Right lung (tissue), 5 donors: Measurements from ENCODE around the gene RPRD2. TPM values are rescaled to one million over a fixed set of nuclear protein-coding genes. Genes with fewer than 3 reads are reported as not detected.

ENCODE experiments used
- DNase-seq, 2 donors: peaks; one replicate each; pipeline ENCODE4 v3.0.0-alpha.2; 2013
- polyA plus RNA-seq, 5 donors: library from polyadenylated mRNA; unstranded; fragments of 120-200 nt; gene quantifications; one replicate each; pipeline versions ENCODE4 v1.2.1 to v1.2.3, GENCODE V29; 2013; ENCODE audit warnings: inconsistent platforms in 1 of 5, low replicate concordance in 1 of 5; ENCODE audit not compliant: insufficient read length in 5 of 5, insufficient read depth in 1 of 5

The RPRD2 gene
- polyA plus RNA-seq, 5 donors: 33.9 to 43.7 (median 41.8) TPM

DNA sequence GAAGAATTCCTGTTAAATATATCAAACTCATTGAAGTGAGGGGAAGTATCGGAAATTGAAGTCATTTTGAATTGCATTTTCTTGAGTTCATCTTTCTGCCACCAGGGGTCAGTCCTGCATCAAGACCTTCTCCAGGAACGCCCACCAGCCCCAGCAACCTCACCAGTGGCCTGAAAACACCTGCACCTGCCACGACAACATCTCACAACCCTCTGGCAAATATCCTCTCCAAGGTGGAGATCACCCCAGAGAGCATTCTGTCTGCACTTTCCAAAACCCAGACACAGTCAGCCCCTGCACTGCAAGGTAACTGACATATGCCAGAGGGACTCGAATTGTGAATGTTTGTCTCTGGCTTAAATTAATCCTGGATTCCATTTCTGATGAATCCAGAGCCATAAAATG lies 100.5 kb downstream of the RPRD2 start:
- peak; percentile 20 to 42 for DNase-seq

DNA sequence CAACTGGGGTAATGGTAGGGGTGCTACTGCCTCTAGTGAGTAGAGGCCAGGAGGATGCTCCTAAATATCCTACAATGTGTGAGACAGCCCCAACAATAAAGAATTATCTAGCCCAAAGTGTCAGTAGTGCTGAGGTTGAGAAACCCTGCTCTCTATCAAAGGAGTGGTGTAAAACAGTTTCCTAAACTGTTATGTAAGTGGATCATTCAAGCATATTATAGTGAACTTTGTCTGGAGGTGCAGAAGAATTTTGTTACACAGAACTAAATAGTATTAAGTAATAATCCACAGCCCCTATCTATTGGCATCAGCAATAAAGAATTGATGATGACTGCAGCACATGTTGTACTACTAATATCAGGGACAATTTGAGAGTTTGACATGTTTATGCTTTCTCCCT lies 103.0 kb downstream of the RPRD2 start:
- no peak for DNase-seq

DNA sequence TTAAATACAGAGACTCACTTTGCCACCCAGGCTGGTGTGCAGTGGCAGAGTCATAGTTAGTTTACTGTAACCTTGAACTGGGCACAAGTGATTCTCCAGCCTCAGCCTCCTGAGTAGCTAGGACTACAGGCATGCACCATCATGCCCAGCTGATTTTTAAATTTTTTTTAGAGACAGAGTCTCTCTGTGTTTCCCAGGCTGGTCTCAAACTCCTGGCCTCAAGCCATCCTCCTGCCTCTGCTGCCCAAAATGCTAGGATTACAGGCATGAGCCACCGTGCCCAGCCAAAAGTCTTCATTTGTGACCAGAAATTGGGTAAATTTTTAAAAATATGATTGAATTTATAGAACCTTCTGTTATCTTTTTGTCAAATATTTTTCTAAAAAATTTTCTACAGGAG lies 105.3 kb downstream of the RPRD2 start:
- no peak for DNase-seq

DNA sequence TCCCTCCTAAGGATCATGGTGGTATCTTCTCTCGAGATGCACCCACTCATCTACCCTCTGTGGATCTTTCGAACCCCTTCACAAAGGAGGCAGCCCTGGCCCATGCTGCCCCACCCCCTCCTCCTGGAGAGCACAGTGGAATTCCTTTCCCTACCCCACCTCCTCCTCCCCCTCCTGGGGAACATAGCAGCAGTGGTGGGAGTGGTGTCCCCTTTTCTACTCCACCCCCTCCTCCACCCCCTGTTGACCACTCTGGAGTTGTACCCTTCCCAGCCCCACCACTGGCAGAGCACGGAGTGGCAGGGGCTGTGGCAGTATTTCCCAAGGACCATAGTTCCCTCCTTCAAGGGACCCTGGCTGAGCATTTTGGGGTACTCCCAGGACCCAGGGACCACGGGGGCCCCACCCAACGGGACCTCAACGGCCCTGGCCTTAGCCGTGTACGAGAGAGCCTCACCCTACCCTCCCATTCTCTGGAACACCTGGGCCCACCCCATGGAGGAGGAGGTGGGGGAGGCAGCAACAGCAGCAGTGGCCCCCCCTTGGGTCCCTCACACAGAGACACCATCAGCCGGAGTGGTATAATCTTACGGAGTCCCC lies 108.8 kb downstream of the RPRD2 start:
- DNase-seq: no peak

DNA sequence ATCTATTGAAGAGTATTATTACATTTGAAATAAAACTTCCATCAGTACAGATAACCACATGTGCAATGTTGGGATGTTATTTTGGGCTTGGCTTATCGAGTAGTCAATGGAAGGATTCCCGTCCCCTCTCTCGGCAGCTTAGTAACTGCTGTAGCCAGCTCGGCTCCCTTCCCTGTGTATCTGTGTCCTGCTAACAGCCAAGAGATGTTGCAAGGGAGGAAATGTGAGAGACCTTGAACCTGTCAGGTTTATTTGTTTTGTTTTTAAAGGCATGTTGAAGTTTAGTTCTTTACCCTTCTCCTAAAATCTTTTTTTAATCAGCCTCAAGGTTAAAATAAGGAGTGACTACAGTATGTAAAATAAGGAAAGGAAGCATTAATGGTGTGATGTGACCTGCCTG lies 109.7 kb downstream of the RPRD2 start:
- no peak for DNase-seq

DNA sequence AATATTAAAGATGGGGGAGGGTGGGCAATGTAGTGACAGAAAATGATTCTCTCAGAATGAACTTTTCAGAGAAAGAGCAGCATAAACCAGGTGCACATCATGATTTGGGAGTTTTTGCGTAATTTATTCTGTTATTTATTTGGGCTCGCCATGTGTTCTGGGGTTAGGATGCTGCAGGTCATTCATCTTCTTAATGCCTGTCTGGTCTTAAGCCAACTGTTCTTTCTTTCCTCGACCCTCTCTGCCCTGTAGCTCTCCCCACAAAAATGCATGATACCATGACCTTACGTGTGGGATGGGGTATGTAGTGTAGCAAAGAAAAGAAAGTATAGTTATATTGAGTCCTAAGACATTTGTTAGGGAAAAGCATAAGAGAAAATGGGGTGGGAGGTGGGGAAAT lies 110.9 kb downstream of the RPRD2 start:
- no peak for DNase-seq

DNA sequence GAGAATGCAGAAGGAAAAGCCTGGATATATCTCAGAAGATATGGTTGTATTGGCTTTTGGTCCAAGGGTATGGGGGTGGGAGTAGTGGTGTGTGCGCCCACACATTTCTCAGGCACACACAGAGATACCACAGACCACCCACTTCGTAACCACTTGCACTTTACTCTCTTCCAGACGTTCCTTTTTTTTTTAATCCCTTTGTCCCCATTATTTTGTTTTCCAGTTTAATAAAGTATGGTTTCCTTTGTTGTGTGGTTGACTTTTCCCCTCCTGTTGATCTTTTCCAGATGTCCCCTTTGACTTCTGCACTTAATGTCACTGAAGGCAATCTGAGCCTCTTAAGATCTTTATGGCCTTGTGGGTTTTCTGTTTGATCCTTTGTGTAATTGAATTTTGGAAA lies 112.8 kb downstream of the RPRD2 start:
- no peak for DNase-seq

DNA sequence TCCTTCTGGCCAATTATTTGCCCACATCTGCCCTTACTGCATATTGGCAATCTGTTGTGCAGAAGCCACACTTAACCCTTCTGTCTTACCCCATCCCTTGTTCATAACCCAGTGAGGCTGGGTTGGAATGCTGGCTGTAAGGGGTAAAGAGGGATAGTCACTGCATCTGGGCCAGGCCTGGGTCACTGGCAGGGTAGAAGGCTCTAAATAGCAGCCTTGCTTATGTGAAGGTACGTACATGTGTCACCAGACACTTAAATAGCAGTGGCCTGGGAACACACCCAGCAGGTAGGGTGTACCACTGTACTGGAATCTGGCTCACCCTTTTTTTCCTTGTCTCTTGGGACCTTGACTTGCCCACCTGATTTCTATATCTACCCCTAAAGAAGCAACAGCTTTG lies 113.4 kb downstream of the RPRD2 start:
- no peak for DNase-seq

DNA sequence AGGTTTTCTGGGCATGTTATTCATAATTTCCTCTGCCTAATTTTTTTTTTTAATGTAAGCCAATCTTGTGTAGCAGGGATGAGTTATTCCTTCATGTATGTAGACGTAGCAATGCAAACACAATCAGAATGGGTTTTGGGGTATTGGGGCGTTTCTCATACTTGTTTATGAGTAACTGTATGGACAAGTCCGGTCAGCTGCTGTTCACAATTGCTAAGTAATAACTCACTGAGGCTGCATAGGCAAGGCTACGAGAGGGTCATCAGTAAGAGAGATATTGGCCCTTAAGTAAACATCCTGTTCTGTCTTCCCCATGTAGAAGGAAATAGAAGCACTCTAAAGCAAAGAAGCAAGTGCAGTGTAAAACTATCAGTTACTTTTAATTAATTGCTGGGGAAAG lies 113.8 kb downstream of the RPRD2 start:
- DNase-seq: no peak

DNA sequence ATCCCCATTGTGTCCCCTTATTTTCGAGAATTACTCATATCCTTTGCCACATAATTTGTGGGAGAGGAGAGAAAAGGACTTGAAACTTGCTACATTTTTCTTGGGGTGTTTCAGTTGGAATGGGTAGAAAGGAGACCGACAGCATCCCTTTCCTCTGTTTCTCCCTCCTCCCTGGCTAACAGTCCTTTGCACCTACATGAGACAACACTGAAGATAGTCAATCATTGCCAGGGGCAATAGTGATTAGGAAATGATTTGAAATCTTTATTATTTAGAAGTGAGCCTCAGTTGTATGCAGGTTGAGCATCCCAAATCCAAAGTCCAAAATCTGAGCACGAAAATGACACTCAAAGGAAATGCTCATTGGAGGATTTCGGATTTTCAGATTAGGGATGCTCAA lies 115.4 kb downstream of the RPRD2 start:
- no peak for DNase-seq

DNA sequence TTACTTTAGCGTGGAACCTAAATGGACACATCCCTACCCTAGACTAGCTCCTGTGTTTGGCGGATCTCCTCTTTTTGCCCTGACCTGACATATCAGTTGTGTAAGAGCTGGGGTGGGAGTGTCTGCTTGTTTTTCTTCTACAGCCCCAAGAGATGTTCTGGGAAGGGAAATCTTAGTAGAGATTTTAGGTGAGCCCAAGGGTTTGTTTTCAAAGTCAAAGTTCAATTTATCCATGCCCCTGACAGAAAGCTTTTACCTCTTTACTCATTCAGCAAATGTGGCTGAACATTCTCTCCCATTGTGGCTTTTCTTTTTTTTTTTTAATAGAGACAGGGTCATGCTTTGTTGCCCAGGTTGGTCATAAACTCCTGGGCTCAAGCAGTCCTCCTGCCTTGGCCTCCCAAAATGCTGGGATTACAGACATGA lies 116.0 kb downstream of the RPRD2 start:
- DNase-seq: no peak

DNA sequence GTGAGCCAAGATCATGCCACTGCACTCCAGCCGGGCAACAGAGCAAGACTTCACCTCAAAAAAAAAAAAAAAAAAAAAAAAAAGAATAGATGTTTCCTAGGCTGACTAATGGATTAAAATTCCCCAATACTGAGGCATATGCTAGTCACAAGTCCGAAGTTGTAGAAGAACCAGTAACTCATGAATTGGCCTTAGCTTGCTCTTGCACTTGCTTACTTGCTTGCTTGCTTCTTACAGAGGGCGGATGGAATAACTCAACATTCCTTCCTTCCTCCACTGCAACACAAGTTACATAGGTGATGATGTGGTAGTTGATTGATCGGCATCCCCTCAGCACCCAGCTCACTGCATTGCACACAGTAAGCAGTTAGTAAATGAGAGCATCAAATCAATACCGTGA lies 120.5 kb downstream of the RPRD2 start:
- DNase-seq: no peak

DNA sequence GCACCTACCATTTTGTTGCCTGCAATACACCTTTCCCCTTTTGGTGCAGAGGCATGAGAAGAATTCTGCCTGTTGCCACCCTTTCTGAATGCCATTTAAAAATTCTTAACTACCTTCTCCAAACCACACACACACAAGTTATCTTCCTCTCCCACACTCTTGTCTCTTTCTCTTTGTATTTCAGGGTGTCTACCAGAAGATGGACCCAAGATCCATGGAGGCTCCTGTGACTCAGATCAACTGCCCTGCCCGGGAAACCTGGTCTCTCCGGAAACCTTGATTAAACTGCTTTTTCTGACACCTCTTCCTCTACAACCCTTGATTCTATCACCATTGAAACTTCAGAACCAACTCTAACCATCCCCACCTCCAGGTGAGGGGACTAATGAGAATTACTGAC lies 120.9 kb downstream of the RPRD2 start:
- DNase-seq: no peak

DNA sequence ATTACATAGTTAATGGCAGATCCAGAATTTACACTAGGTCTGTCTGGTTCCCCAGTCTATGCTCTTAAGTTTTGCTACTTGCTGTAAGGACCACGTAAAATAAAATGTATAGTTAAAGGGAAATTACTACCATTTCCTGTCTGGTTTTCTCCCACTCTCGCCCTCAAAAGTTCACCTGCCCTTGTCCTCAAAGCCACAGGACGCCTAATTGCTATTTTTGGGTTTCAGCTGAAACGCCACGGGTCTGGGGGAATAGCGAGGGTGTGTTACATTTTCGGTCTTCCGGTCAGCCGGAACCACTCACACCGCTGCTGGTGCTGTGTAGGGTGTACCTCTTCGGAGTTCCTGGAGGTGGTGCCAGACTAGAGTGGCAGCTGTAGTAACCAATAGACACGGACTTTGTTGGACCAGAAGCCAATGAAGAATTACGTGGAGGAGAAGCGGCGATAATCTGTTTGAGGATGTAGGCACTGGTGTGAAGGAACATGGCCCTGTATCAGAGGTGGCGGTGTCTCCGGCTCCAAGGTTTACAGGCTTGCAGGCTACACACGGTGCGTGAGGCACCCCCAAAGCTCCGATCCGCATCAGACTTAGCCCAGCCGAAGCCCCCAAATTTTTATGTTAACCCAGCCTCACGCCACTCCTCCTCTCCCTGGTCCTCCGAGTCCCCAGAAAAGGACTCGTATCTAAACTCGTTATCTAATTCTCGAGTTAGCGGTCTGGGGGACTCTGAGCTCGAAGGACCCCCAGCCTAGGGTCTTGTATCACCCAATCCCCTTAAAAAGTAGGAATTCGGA lies 123.2 kb downstream of the RPRD2 start, which contains the start of gene TARS2:
TSS of gene TARS2 (plus strand) at position 454 of the 797 bp plus-strand sequence. CDS start at position 486, 32 bp downstream.
- peak; percentile 93 to 96 for DNase-seq

DNA sequence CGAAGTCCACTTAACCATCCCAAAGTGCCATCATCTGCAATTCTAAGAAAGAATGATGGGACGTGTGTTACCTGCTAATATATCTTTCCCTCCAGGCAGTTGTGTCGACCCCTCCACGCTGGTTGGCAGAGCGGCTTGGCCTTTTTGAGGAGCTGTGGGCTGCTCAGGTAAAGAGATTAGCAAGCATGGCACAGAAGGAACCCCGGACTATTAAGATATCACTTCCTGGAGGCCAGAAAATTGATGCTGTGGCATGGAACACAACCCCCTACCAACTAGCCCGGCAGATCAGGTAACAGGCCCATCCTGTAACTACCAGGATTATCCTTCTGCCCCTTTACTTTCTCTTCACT lies 123.8 kb downstream of the RPRD2 start:
- no peak for DNase-seq

DNA sequence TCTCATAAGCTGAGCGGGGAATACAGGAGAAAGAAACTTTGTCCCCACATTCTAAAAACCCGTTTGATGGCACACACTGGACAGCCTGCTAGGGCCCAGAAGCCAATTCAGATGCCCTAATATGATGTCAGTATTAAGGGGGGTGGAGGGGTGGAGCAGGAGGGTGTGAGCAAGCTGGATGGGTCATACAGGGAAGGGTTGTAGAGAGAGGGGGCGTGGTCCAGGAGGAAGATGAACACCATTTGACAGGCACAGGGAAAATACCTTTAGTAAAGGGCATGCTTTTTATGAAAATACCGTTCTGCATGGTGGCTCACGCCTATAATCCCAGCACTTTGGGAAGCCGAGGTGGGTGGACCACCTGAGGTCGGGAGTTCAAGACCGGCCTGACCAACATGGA lies 129.2 kb downstream of the RPRD2 start:
- no peak for DNase-seq

DNA sequence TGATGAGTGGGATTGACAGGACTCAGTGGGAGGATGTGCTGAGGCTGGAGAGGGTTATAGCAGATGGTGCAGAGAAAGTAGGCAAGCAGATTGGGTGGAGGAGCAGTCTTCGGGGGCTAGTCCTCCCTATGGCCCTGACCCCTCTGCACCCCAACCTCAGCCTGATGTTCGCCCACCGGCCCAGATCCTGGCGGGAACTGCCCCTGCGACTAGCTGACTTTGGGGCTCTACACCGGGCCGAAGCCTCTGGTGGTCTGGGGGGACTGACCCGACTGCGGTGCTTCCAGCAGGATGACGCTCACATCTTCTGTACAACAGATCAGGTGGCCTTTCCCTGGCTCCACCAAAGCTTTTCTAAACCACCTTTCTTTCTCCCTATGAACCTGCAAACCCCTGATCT lies 134.4 kb downstream of the RPRD2 start:
- DNase-seq: no peak

DNA sequence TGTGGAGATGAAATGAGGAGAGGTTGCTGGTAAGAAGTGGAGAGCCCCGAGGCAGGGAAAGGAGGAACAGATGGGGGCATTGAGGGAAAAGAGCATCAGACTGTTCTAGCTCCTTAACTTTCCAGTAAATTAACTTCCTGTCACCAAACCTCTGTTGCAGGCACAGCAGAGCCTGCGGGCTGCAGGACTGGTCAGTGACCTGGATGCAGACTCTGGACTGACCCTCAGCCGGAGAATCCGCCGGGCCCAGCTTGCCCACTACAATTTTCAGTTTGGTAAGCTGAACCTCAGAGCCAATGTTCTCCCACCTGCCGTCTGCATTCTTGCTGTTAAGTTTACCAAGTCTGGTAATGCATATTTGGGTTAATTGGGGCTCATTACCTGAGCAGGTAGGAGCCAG lies 141.5 kb downstream of the RPRD2 start:
- DNase-seq: no peak

DNA sequence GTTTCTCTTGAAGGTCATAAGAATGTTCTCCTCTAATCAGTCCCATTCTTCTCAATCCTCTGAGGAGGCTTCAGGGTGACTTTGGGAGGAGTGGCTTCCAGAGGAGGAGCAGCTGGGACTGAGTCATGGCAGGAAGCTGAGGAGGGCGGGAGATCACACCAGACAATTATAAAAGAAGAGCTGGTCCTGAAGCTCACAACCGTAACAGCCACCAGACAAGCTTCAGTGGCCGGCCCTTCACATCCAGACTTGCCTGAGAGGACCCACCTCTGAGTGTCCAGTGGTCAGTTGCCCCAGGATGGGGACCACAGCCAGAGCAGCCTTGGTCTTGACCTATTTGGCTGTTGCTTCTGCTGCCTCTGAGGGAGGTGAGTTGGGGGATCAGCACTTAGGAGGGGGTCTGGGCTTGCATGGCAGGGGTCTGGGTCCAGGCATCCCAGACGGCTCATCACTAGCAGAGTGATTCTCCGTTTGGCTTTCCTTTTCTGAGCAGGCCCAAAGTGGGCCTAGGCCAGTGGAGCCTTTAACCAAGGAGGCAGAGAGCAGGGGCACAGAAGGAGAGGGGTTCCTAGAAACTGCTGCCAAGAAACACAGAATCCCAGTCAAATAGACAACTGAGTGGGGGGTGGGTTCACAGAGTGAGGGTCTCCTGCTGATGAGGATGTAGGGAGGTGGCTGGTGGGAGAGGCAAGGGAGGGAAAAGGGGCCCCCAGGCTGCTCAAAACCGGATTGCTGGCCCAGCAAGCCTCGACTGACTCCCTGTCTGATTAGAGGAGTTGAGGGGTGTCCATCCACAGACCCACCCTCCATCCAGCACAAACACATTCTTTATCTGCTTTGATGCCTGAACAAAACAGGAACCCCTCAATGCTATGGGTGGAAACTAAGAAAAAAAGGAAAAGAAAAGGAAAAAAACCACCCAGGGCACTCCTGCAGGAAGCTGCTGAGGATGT lies 144.2 kb downstream of the RPRD2 start, which contains the start of gene ECM1:
TSS of gene ECM1 (plus strand) at position 198 of the 953 bp plus-strand sequence. CDS start at position 299, 101 bp downstream.
- no peak for DNase-seq

DNA sequence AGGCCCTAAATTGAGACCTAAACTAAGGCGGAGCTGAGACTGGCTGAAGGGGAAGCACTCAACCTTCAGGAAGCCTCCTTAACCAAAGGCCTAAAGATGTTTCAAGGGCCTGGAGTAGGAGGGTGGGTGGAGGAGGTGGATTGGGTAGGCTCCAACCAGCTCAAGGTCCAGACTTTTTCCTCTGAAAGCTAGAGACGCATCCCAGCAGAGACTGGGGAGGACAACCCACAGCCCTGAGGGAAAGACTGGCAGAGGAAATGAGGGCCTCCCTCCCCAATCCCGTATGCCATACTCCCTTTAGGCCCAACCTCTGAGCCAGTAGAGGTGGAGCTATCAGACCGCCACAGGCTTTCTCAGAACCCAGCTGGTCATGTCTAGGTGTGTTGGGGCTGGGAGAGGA lies 145.0 kb downstream of the RPRD2 start:
- DNase-seq: no peak

DNA sequence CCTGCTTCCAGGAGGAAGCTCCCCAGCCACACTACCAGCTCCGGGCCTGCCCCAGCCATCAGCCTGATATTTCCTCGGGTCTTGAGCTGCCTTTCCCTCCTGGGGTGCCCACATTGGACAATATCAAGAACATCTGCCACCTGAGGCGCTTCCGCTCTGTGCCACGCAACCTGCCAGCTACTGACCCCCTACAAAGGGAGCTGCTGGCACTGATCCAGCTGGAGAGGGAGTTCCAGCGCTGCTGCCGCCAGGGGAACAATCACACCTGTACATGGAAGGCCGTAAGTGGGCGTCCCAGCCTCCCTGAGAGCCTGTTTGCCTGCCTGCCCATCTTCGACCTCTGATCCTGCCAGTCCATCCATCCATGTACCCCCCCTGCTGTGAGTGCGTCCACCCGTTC lies 147.6 kb downstream of the RPRD2 start:
- DNase-seq: no peak

DNA sequence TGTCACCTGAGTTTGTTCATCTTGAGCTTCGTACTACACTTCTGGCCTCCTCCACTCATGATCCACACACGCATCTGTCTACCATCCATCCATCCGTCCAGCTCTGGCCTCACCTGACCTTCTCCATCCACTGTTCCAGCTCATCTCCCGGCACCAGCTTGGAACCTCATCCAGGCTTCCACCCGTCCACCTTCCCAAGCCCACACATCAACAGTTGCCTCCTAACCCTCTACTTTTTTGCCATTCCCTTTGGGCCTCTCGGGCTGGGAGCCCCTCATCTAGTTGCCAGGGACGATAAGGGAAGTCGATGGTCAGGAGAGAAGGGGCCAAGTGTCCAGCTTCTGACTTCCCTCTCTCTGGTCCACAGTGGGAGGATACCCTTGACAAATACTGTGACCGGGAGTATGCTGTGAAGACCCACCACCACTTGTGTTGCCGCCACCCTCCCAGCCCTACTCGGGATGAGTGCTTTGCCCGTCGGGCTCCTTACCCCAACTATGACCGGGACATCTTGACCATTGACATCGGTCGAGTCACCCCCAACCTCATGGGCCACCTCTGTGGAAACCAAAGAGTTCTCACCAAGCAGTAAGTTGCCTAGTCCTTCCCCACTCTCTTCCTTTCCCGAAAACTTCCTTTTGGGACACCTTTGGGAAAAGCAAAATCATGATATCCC lies 148.2 kb downstream of the RPRD2 start:
- no peak for DNase-seq
